ACC112 (cell line): ENCODE measurements around the gene CLDND2.

ENCODE experiments used
- H2AFZ ChIP-seq: fragments of 200-600 bp; sonication (generic); one replicate; pipeline ENCODE4 v1.6.0; 2017; ENCODE audit warnings: antibody characterized with exemption, low read length; ENCODE audit not compliant: unreplicated experiment
- H3K27ac ChIP-seq: fragments of 200-600 bp; sonication (generic); 2 replicates; pipeline ENCODE4 v1.5.1; 2014; ENCODE audit warnings: low read depth, mild to moderate bottlenecking, antibody characterized with exemption, low read length, moderate library complexity
- H3K27me3 ChIP-seq: fragments of 200-600 bp; sonication (generic); 2 replicates; pipeline ENCODE4 v1.6.1; 2014; ENCODE audit warnings: mild to moderate bottlenecking, antibody characterized with exemption, low read length, moderate library complexity, mixed read lengths; ENCODE audit not compliant: insufficient read depth
- H3K36me3 ChIP-seq: fragments of 200-600 bp; sonication (generic); 2 replicates; pipeline ENCODE4 v1.6.1; 2016; ENCODE audit warnings: mild to moderate bottlenecking, antibody characterized with exemption, low read length, moderate library complexity, mixed read lengths; ENCODE audit not compliant: insufficient read depth
- H3K4me1 ChIP-seq: fragments of 200-600 bp; sonication (generic); one replicate; pipeline ENCODE4 v1.6.1; 2016; ENCODE audit warnings: low read length, mixed read lengths; ENCODE audit not compliant: insufficient read depth, unreplicated experiment, control insufficient read depth
- H3K4me3 ChIP-seq: fragments of 200-600 bp; sonication (generic); 2 replicates; pipeline ENCODE4 v1.5.1; 2014; ENCODE audit warnings: mild to moderate bottlenecking, low read depth, low read length
- H3K79me2 ChIP-seq: fragments of 200-600 bp; sonication (generic); one replicate; pipeline ENCODE4 v1.6.0; 2016; ENCODE audit warnings: low read length; ENCODE audit not compliant: control insufficient read depth, unreplicated experiment, insufficient read depth

The CLDND2 gene

DNA sequence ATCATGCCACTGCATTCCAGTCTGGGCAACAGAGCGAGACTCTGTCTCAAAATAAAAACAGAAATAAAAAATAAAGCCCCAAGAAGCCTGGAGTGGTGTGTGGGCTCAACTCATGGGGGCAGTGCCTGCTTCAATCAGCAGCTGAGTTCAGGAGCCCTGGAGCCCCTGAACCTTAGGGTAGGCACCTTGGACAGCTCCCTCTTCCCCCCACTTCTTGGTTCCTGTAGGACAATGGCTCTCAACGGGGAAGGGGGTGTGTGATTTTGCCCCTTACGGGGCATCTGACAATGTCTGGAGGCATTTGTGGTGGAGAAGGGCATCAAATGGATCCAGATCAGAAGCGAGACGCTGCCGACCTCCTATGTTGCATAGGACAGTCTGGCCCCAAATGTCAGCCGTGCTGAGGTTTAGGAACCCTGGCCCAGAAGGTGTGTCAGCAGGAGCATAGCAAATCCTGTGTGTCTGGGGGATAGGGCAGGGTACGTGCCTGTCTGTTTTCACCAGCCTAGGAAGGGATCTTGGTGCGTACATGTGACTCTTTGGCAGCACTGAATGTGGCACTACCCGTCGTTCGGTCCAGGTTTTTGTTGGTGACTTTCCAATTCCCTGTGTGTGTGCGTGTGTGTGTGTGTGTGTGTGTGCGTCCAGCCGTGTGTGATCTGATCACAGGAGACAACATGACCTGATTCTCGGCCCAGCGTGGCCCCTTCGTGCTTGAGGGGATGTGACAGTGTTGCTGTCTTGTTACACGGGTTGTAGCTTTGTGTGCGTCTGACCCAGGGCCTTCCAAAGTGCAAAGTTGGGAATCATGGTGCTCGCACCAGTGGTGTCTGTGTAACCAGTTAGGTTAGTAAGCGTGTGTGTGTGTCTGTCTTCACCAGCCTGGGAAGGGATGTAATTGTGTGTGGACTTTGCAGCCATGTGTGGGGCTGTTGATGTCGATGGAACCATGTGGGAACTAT is 49.8 kb downstream of the CLDND2 start:
- Histone ChIP-seq H3K79me2 (no peaks in the 10 kb centered on the region), H3K27me3 (peaks cover 5% of the 10 kb centered on the region), H3K4me3 (no peak overlapping the region), H2AFZ (no peak overlapping the region), H3K27ac (no peak overlapping the region), H3K4me1 (no peaks in the 10 kb centered on the region), H3K36me3 (no peaks in the 10 kb centered on the region)

GRCh38 chr19:51317968-51318367 is 50.8 kb downstream of the CLDND2 start:
- H3K4me1 ChIP-seq: no peaks in the 10 kb centered on the region
- no peak overlapping the region for H3K27ac ChIP-seq
- H3K27me3 ChIP-seq: peaks cover 7% of the 10 kb centered on the region

DNA sequence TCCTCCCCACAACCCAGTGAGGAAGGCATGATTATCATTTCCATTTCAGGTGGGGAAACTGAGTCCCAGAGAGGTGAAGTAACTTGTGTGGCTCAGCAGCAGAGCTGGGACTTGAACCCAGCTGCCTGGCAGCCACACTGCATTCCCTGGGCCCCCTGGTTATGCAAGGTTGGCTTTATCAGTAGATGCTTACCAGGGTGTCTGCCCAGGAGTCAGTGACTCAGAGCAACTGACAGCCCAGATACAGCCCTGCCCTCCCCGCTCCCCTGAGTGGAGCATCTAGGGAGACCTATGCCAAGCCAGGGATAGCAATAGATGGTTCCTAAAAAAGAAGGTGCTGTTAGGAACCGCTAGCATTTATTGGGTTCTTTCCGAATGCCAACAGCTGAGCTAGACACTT is 51.4 kb downstream of the CLDND2 start:
- Histone ChIP-seq H3K4me1 (no peaks in the 10 kb centered on the region), H3K27ac (no peak overlapping the region), H3K79me2 (no peaks in the 10 kb centered on the region), H3K4me3 (no peak overlapping the region), H3K36me3 (no peaks in the 10 kb centered on the region), H2AFZ (no peak overlapping the region), H3K27me3 (peaks cover 9% of the 10 kb centered on the region)

More at GRCh38 chr19:51317968-51318367, 50.8 kb downstream of the CLDND2 start:
- H3K36me3 ChIP-seq: no peaks in the 10 kb centered on the region
- H3K4me3 ChIP-seq: no peak overlapping the region
- no peaks in the 10 kb centered on the region for H3K79me2 ChIP-seq
- H2AFZ ChIP-seq: no peak overlapping the region
